Stimulated activated CD4-positive, alpha-beta T cell treated with anti-CD3 and anti-CD28 coated beads, Interleukin-15, amount 100 ng/mL, for 1 hour (primary cell): ENCODE data around the gene TRAM2.

Experiments used
- DNase-seq, 2 donors: peaks; one replicate each; pipeline ENCODE4 v3.0.0-alpha.2; 2020; ENCODE audit warnings: low read depth in 1 of 2, low spot score in 1 of 2

TRAM2 gene

GRCh38 chr6:52571099-52571755, 5.6 kb downstream of the TRAM2 start:
- no peak for DNase-seq

DNA sequence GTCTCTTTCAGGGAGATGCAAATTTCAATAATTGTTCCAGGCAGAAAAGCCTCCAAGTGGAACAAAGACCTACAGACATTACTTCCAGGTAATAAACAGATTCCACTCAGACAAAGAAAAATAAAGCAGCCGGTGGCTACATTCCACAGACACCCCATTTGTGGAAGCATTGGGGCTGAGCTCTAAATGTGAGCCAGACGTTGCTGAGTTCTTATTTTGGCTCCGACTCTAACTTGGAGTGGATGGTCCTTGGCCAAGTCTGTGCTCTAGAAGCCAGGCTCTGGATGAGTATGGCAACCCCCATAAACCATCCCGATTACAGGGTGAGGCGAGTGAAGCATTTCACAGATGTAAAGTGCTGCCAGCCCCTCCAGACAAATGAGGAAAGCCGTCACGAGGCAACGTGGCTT, 6.6 kb downstream of the TRAM2 start:
- DNase-seq, result no peak

GRCh38 chr6:52568320-52568719, 8.5 kb downstream of the TRAM2 start:
- DNase-seq, result no peak

DNA sequence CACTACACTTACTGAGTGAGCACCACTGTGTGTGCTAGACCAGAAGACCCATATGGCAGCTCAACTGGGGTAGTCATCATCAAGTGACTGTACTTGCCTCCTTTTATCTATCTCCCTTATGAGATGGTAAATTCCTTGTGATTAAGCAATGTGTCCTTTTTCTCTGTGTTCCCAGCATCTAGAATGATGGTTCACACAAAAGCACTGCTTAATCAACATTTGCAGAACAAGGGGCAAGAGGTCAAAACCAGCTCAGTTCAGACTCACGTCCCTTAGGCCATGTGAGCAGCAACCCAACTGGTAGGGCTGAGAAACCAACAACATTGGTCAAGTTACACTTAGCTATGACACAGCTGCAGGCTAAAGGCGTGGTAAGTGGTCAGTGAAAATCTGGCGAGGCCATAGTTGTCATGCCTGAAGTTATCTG, 10.0 kb downstream of the TRAM2 start:
- DNase-seq, result no peak

GRCh38 chr6:52566201-52566600, 10.7 kb downstream of the TRAM2 start:
- no peak for DNase-seq

- DNase-seq, result no peak
These were observed 12.0 kb downstream of the TRAM2 start for GRCh38 chr6:52564856-52565255.

DNA sequence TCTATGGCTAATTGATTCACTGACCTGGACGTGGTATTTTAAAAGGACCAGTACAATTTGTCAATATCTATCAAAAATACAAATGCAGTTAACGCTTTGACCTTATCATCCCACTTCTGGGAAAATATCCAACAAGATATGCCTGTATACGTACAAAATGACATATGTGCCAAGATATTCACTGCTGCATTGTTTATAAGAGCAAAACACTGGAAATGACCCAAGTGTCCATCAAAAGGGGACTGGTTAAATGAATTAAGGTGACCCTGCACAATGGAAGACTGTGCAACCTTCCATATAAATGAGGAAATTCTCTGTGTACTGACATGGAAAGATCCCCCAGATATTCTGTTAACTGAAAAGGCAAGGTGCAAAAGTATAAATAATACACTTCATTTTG, 13.9 kb downstream of the TRAM2 start:
- DNase-seq, result no peak

GRCh38 chr6:52560462-52560861, 16.4 kb downstream of the TRAM2 start:
- DNase-seq, result no peak

GRCh38 chr6:52558266-52559000, 18.4 kb downstream of the TRAM2 start:
- no peak for DNase-seq

- no peak for DNase-seq
These were observed 19.2 kb downstream of the TRAM2 start for GRCh38 chr6:52557389-52558265.

- DNase-seq, result no peak
These were observed 21.2 kb downstream of the TRAM2 start for GRCh38 chr6:52555518-52556233.

- DNase-seq, result no peak
These were observed 22.1 kb downstream of the TRAM2 start for GRCh38 chr6:52554684-52555280.

DNA sequence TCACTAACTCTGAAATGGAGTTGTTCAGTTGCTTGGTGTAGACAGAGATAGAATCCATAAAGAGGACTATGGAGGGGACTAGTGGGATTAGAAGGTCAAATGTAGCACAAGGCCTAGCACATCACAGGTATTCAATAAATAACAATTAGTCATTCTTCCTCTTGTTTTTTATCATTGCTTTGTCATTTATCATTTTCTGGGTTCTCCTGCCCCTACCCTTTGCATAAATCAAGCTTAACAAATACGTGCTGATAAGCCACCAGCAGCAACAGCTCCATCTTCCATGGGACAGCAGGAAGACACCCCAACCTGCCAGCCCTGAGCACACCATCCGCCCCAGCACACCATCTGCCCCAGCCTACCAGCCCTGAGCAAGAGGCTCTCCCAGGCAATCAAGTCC, 23.1 kb downstream of the TRAM2 start:
- DNase-seq, result no peak

GRCh38 chr6:52553158-52553557, 23.7 kb downstream of the TRAM2 start:
- DNase-seq, result no peak

DNA sequence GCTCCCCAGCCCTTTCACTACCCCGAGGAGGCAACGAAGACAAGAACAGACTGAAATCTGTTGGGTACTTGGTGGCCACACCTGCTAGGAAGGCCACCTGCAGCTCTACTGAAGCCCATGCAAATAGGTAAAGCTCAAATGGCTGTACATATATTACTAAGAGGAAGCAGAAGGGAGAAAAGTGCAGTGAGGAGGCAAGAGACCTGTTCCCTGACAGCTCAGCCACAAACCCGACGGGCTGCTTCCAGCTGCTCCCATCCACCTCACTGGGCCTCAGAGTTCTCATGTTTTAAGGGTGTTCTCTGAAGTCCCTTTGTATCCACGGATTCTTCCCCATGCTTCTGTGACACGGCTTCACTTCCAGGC, 24.6 kb downstream of the TRAM2 start:
- DNase-seq, result no peak

DNA sequence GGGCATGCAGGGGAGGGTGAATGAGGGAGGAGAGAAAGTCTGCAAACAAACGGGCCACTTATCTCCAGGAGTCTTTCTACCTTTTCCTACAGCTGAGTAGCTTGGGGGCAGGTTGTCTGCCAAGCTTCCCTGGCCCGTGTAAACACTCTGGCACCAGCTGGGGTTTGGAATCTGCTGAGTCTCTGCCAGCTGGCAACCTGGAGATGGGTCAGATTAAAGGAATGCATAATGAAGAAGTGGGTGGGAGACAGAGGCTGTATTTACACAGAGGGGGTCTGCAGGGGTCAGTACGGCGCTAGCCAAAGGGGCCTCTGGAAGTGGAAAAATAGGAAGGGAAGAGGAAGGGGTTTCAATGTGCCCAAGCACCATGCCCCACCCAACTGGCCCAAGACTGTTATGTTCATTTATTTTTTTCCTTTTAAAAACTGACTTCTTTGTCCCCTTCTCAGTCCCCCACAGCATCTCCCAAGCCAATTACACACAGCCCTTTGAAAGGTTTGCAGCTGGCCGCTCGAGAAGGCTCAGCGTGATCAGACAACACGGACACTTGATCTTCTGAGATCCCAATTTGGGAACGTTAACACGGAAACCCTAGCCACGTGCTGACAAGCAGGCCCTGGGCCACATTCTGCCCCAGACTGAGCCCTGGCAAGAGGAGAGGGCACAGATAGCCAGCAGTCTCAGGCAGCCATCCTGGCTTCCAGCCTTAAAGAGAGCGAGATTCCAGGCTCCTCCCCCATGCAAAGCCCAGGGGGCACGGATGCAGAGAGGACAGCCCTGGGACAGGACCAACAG, 25.2 kb downstream of the TRAM2 start:
- DNase-seq, result no peak

DNA sequence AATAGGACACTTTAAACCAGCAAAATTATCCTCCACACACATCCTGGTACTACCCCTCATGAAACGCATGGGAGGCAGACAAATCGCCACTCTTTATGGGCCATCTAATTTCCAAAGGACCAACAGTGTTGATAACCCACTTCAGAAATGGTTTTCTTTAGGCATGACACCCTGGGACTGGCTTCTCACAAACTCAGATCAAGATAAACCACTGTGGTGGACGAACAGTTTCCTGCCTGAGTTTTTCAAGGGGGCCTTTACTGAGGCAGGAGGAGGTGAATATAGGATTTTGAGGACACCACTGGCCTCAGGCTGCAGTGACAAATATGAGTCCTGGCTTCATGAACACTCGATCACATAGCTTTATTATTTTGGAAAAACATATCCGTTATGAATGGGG, 26.0 kb downstream of the TRAM2 start:
- no peak for DNase-seq

GRCh38 chr6:52550014-52550575, 26.8 kb downstream of the TRAM2 start:
- no peak for DNase-seq

DNA sequence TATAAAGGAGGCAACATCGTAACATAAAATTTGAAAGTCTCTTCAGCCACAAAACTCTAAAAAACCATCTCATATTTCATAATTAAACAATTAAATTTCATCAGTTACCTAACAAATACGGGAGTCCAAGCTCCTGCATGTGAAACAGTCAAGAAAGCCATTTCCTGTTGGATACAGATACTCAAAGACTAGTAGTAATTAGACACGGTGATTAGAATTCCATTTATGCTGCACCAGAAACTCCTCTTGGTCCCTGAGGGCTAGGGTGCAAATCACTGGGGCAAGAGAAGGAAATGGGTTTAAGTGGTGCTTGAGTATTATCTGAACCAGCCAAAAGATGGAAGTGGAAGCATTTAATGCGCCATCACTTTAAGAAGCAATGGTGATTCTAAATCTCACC, 27.4 kb downstream of the TRAM2 start:
- DNase-seq, result no peak

- DNase-seq, result no peak
These were observed 27.9 kb downstream of the TRAM2 start for GRCh38 chr6:52548999-52549398.
